IPS-20b (cell line): ENCODE measurements around the gene ANXA4.

Source experiments
- H3K27ac ChIP-seq: one replicate; pipeline ENCODE4 v1.5.1; 2013; ENCODE audit warnings: low read length
- H3K27me3 ChIP-seq: 2 replicates; pipeline ENCODE4 v1.6.1; 2013; ENCODE audit warnings: mild to moderate bottlenecking, low read length, inconsistent platforms; ENCODE audit not compliant: insufficient read depth
- H3K36me3 ChIP-seq: 2 replicates; pipeline ENCODE4 v1.6.1; 2013; ENCODE audit warnings: low read depth, mild to moderate bottlenecking, inconsistent platforms, low read length, moderate library complexity; ENCODE audit not compliant: insufficient read depth
- H3K4me1 ChIP-seq: 2 replicates; pipeline ENCODE4 v1.6.1; 2013; ENCODE audit warnings: mild to moderate bottlenecking, control low read depth, inconsistent platforms, low read length, moderate library complexity; ENCODE audit not compliant: insufficient read depth
- H3K4me3 ChIP-seq: 2 replicates; pipeline ENCODE4 v1.5.1; 2013; ENCODE audit warnings: mild to moderate bottlenecking, low read length, inconsistent platforms
- H3K9ac ChIP-seq: 2 replicates; pipeline ENCODE4 v1.6.1; 2013; ENCODE audit warnings: low read depth, mild to moderate bottlenecking, inconsistent platforms, low read length, moderate library complexity
- H3K9me3 ChIP-seq: 2 replicates; pipeline ENCODE4 v1.6.1; 2013; ENCODE audit warnings: mild to moderate bottlenecking, low read depth, low read length, inconsistent platforms; ENCODE audit not compliant: insufficient read depth

The ANXA4 gene

DNA sequence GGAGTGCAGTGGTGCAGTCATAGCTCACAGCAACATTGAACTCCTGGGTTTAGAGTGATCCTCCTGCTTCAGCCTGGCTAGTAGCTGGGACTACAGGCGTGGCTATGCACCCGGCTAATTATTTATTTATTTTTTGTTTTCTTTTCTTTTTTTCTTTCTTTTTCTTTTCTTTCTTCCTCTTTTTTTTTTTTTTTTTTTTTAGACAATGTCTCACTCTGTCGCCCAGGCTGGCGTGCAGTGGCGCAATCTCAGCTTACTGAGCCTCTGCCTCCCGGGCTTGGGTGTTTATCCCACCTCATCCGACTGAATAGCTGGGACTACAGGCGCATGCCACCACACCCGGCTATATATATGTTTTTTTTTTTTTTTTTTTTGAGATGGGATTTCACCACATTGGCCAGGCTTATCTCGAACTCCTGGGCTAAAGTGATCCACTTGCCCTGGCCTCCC is 1.4 kb upstream of the ANXA4 start:
- no peak overlapping the region for H3K9ac ChIP-seq

DNA sequence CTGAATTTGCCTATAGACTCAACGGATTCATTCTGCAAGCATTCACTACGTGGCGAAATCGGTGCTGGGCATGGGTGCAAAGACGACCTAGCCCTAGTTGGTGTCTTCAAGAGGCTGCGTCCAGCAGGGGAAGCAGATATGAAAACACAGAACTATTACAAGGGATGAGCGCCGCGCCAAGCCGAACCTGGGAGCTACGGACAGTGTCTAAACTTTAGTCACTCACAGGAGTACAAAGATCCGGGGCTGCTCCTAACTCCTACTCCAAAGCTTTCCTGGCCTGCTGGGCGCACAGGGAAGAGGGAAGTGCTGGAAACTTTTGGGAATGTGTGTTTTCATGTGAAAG is 732 bp upstream of the ANXA4 start:
- H3K27me3 ChIP-seq = peaks cover 36% of the 10 kb centered on the region
- H3K4me3 ChIP-seq = peak overlapping the region; percentile 82
- H3K9ac ChIP-seq = peak overlapping the region; percentile 75
- no peaks in the 10 kb centered on the region for H3K9me3 ChIP-seq
- H3K27ac ChIP-seq = no peak overlapping the region
- no peaks in the 10 kb centered on the region; the same call in 1 of the 2 replicates for H3K4me1 ChIP-seq
- H3K36me3 ChIP-seq = no peaks in the 10 kb centered on the region

More for the DNA sequence above, 1.4 kb upstream of the ANXA4 start:
- Histone ChIP-seq H3K27ac (no peak overlapping the region), H3K9me3 (no peaks in the 10 kb centered on the region), H3K27me3 (peaks cover 36% of the 10 kb centered on the region), H3K36me3 (no peaks in the 10 kb centered on the region), H3K4me3 (peak overlapping the region; percentile 82; the same call in 1 of the 2 replicates), H3K4me1 (no peaks in the 10 kb centered on the region; the same call in 1 of the 2 replicates)

DNA sequence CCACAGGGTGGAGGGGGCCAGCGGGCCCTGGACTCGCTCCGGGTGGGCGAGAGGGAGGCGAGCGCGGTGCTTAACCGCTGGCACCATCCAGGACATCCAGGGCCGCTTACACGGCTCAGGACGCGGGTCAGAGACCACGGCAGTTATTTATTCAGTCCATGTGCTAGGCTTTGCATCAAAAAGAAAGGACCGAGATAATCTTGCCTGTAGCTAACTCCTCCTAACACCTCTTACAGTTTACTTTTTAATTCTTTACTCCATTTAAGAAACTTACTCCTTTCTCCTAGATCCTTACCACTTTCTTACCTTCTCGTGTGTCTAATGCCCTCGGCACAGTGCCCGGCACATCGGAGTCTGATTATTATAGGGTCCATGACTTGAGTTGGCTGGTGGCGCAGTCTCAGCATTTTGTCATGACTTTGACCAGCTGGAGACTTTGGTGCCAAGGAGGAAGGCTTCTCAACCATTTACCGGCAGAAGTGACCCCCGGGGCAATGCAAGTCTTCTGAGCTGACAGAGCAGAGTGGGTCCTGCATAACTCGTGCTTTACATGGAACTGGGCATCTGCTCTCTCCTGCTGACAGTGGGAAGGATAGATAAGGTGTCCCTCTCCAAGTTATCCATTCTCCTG is 503 bp downstream of the ANXA4 start:
- no peaks in the 10 kb centered on the region for H3K36me3 ChIP-seq
- peak overlapping the region; percentile 82 for H3K4me3 ChIP-seq
- H3K27ac ChIP-seq = no peak overlapping the region
- peaks cover 36% of the 10 kb centered on the region for H3K27me3 ChIP-seq
- peak overlapping the region; percentile 75; the same call in 1 of the 2 replicates for H3K9ac ChIP-seq
- no peaks in the 10 kb centered on the region for H3K9me3 ChIP-seq
- H3K4me1 ChIP-seq = no peaks in the 10 kb centered on the region; the same call in 1 of the 2 replicates

DNA sequence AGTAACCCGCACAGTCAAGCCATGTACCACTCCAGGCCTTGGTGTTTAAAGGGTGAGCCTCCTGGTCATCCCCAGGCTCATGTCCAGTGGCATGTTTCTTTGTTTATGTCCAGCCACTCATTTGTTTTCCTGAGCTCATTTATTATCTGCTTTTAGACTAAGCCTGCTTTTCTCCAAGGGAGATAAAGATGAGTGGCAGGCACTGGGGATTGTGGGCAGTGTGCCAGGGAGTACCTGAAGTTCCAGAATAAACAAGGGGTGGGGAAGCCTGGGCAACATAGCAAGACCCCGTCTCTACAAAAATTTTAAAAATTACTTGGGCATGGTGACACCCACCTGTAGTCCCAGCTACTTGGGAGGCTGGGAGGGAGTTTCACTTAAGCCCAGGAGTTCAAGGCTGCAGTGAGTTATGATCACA is 1.9 kb downstream of the ANXA4 start:
- H3K36me3 ChIP-seq = no peaks in the 10 kb centered on the region
- H3K9ac ChIP-seq = no peak overlapping the region
- no peak overlapping the region for H3K27ac ChIP-seq
- no peaks in the 10 kb centered on the region; the same call in 1 of the 2 replicates for H3K4me1 ChIP-seq
- no peak overlapping the region for H3K4me3 ChIP-seq
- no peaks in the 10 kb centered on the region for H3K9me3 ChIP-seq
- peaks cover 36% of the 10 kb centered on the region for H3K27me3 ChIP-seq

DNA sequence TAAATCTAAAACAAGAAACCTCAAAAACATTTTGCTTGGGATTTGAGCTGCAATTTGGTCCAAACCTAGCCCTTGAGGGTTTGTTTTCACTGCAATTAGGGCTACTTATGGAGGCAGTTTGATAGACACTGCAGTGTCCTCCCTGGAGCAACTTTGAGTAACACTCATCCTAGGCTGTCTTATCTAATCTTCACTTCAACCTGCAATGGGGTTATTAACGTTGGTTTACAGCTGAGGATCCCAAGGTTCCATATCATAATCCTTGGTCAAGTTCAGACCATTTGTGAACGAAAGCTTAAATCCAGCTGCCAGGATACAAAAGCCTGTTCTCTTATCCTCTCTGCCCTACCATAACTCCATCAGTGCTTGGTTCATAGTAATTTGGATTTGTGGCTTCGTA is 2.5 kb downstream of the ANXA4 start:
- no peak overlapping the region for H3K27ac ChIP-seq
- H3K4me1 ChIP-seq = no peaks in the 10 kb centered on the region; the same call in 1 of the 2 replicates
- H3K9me3 ChIP-seq = no peaks in the 10 kb centered on the region
- no peak overlapping the region for H3K4me3 ChIP-seq
- peaks cover 36% of the 10 kb centered on the region for H3K27me3 ChIP-seq
- no peaks in the 10 kb centered on the region for H3K36me3 ChIP-seq
- no peak overlapping the region for H3K9ac ChIP-seq

DNA sequence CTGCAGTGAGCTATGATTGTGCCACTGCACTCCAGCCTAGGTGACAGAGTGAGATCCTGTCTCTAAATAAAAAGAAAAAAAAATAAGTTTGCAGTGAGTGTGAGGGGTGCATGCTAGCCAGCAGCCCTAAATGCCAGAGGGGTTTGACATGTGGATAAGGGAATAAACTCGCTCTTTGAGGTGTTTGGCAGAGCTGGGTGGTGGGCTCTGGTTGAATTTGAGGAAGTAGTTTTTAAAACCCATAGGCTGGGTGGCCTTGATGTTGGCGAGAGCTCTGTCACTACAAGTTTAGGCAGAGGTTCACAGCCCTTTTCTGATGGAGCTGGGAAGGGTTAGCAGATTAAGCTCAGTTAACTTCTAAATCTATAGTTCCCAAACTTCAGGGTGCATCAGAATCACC is 3.1 kb downstream of the ANXA4 start:
- no peak overlapping the region for H3K27ac ChIP-seq
- no peaks in the 10 kb centered on the region for H3K36me3 ChIP-seq
- no peaks in the 10 kb centered on the region; the same call in 1 of the 2 replicates for H3K4me1 ChIP-seq
- H3K27me3 ChIP-seq = peaks cover 35% of the 10 kb centered on the region
- H3K9me3 ChIP-seq = no peaks in the 10 kb centered on the region
- no peak overlapping the region for H3K4me3 ChIP-seq
- no peak overlapping the region for H3K9ac ChIP-seq

DNA sequence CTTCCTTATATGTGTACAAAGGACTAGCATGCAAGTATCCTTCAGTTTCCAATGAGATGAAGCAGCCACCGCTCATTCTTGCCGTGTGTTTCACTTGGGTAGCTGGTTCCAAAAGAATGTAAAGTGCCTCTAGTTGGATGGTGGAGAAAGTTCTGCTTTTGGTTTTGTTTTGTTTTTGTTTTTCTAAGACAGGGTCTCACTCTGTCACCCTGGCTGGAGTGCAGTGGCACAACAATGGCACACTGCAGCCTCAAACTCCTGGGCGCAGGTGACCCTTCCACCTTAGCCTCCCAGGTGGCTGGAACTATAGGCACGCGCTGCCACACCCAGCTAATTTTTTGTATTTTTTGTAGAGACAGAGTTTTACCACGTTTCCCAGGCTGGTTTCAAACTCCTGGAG is 8.3 kb downstream of the ANXA4 start:
- no peak overlapping the region for H3K27ac ChIP-seq
- no peak overlapping the region for H3K4me3 ChIP-seq
- H3K9me3 ChIP-seq = no peaks in the 10 kb centered on the region
- no peaks in the 10 kb centered on the region for H3K4me1 ChIP-seq
- no peaks in the 10 kb centered on the region for H3K27me3 ChIP-seq
- H3K9ac ChIP-seq = no peak overlapping the region
- no peaks in the 10 kb centered on the region for H3K36me3 ChIP-seq

DNA sequence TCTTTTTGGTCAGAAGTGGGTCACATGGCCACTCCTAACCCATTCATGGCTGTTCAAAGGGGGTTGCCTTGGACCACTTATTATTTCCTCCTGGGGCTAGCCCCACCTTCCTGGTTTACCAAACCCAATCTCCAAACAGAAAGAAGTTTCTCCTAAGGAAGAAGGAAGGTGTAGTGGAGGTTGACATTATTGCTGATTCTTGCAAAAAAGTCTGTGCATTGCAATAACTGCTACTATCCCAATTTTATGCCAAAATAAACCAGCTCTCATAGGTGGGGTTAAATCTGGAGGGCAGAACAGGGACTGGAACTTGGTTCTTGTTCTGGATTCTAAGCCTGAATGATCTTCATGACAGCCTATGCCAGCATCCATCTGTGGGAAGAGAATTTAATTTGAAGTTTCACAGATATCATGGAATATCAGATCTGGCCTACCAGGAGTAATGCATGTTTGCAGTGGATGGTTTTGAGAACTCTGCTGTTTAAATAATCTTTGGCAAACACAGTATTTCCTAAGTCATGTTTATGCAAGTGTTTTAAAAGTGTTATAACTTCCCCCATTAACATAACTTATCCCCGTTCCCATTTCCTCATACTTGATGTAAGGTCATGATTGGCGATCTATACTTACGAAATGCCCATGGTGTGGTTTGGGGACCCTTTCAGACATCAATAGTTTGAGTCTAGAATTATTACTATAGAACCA is 11.9 kb downstream of the ANXA4 start:
- H3K4me3 ChIP-seq = no peak overlapping the region
- no peak overlapping the region for H3K27ac ChIP-seq
- no peaks in the 10 kb centered on the region for H3K36me3 ChIP-seq
- H3K4me1 ChIP-seq = no peaks in the 10 kb centered on the region
- no peaks in the 10 kb centered on the region for H3K27me3 ChIP-seq
- H3K9me3 ChIP-seq = no peaks in the 10 kb centered on the region
- H3K9ac ChIP-seq = no peak overlapping the region

DNA sequence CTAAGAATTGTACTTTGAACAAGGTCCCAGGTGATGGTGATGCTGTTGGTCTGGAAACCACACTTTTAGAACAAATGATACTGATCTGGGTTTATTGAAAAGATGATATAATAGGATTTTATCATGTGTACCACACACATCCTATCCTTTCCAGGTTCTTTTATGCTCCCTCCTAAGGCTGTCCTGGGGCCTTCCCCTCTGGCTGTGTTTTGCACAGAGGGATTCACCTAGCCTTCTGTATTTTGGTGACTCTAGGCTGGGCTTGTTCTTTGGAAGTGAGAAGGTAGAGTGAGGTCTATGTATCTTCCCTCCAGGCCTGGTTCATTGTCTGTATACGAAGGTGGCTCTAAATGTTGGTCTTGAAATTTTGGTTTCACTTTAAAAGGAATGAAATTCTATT is 12.7 kb downstream of the ANXA4 start:
- H3K27ac ChIP-seq = no peak overlapping the region
- no peaks in the 10 kb centered on the region for H3K27me3 ChIP-seq
- no peak overlapping the region for H3K9ac ChIP-seq
- H3K36me3 ChIP-seq = no peaks in the 10 kb centered on the region
- no peaks in the 10 kb centered on the region for H3K4me1 ChIP-seq
- no peak overlapping the region for H3K4me3 ChIP-seq
- no peaks in the 10 kb centered on the region for H3K9me3 ChIP-seq

DNA sequence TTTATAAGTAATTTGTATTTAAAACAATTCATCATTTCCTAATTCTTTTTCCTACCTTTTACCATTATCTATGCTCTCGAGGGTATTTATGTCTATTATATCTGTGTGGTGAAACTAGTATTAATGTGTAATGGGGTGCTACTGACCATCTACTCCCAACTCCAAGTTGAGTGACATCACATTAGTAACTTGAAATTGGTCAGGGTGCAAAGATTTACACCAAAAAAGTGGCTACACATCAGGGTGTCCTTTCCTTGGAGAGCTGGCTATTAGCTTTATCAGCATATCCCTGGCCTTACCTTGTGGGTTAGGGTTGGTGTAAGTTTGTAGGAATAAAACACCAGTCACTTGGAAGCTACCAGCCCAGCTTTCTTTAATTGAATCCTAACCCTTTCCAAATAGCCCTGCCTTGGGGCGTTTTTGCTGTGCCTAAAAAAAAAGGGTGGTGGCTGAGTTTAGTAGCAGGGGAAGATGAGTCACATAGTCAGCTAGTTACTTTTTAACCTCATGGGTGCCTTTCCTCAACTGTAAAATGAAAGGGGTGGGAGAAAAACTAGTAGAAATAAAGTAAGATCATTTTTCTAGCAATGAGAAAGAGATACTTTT is 14.0 kb downstream of the ANXA4 start:
- Histone ChIP-seq H3K9me3 (no peaks in the 10 kb centered on the region), H3K36me3 (no peaks in the 10 kb centered on the region), H3K9ac (no peak overlapping the region), H3K4me1 (no peaks in the 10 kb centered on the region), H3K27ac (no peak overlapping the region), H3K4me3 (no peak overlapping the region), H3K27me3 (no peaks in the 10 kb centered on the region)

DNA sequence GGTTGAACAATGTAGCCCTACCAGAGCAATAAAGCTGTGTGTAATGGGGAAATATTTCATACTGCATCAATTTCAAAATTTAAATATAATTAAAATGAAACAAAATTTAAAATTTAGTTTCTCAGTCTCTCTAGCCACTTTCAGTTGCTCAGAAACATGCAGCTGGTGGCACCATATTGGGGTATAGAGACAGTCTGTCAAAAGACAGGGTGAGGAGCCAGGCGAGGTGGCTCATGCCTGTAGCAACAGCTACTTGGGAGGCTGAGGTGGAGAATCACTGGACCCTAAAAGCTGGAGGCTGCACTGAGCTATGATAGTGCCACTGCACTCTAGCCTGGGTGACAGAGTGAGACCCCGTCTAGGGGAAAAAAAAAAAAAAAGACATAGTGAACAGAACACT is 20.1 kb downstream of the ANXA4 start:
- H3K36me3 ChIP-seq = no peaks in the 10 kb centered on the region
- H3K4me3 ChIP-seq = no peak overlapping the region
- H3K4me1 ChIP-seq = no peaks in the 10 kb centered on the region
- H3K9ac ChIP-seq = no peak overlapping the region
- H3K27ac ChIP-seq = no peak overlapping the region
- no peaks in the 10 kb centered on the region for H3K9me3 ChIP-seq
- no peaks in the 10 kb centered on the region for H3K27me3 ChIP-seq
